B cell (primary cell): Measurements from ENCODE around the gene ODAD4. TPM values are rescaled to one million over a fixed set of nuclear protein-coding genes. Genes with fewer than 3 reads are reported as not detected.

Experiments
- ATAC-seq: fragments of 200-7000 bp; cut with Tn5 transposase; one replicate; pipeline ENCODE4 v1.10.0; 2021; ENCODE audit warnings: low read depth, mild to moderate bottlenecking, moderate number of reproducible peaks, moderate library complexity
- CTCF ChIA-PET: fragments of 350-600 bp; sonication (Branson Sonifier 250); formaldehyde crosslinking; loops from one replicate; lab custom pipeline; 2021; ENCODE audit warnings: antibody characterized with exemption, inconsistent platforms; lab: Charles Lee
- POLR2A ChIA-PET: fragments of 350-600 bp; sonication (Branson Sonifier 250); formaldehyde crosslinking; loops from one replicate; lab custom pipeline; 2021; ENCODE audit warnings: antibody characterized with exemption; lab: Charles Lee
- DNase-seq: peaks from one replicate; pipeline ENCODE4 v3.0.0; 2013
- H2AFZ ChIP-seq: 2 replicates; pipeline ENCODE4 v1.6.1; 2012; ENCODE audit warnings: mild to moderate bottlenecking, low read depth, low read length; ENCODE audit not compliant: insufficient read depth, poor library complexity, severe bottlenecking
- H3K27ac ChIP-seq, 2 donors: 1 replicate in 1 of 2; 2 replicates in 1 of 2; pipeline ENCODE4 v1.5.1; 2012 to 2013; ENCODE audit warnings: low read length in 2 of 2, mild to moderate bottlenecking in 2 of 2, moderate library complexity in 1 of 2
- H3K27me3 ChIP-seq, 4 experiments: fragments of 200-600 bp in 1 of 4; sonication (generic) in 1 of 4; replicated peaks in 1 of 4; 1 replicate in 2 of 4; 2 replicates in 2 of 4; pipeline versions ENCODE4 v1.6.1 to v1.7.0; 2013 to 2016; ENCODE audit warnings: low read length in 3 of 4, mild to moderate bottlenecking in 2 of 4, mixed read lengths in 1 of 4, moderate library complexity in 1 of 4; ENCODE audit not compliant: insufficient read depth in 4 of 4, control insufficient read depth in 3 of 4; ENCODE audit errors: control extremely low read depth in 1 of 4
- H3K36me3 ChIP-seq, 2 experiments: replicated peaks in 1 of 2; 1 replicate in 1 of 2; 2 replicates in 1 of 2; pipeline versions ENCODE4 v1.6.1 to v1.7.1; 2013; ENCODE audit warnings: low read length in 1 of 2; ENCODE audit not compliant: insufficient read depth in 2 of 2, control insufficient read depth in 1 of 2; ENCODE audit errors: control extremely low read depth in 1 of 2, extremely low read depth in 1 of 2
- H3K4me1 ChIP-seq, 2 donors: fragments of 200-600 bp in 1 of 2; sonication (generic) in 1 of 2; 1 replicate in 1 of 2; 2 replicates in 1 of 2; pipeline versions ENCODE4 v1.5.1 to v1.6.1; 2013 to 2017; ENCODE audit warnings: low read length in 2 of 2; ENCODE audit not compliant: control insufficient read depth in 2 of 2, insufficient read depth in 2 of 2
- H3K4me2 ChIP-seq: replicated peaks from 2 replicates; pipeline ENCODE3; 2012; ENCODE audit warnings: mild to moderate bottlenecking, low read depth, low read length; ENCODE audit not compliant: poor library complexity, severe bottlenecking
- H3K4me3 ChIP-seq, 5 experiments: fragments of 200-600 bp in 1 of 5; sonication (generic) in 1 of 5; 1 replicate in 3 of 5; 2 replicates in 2 of 5; pipeline versions ENCODE4 v1.5.1 to v1.7.0; 2011 to 2016; ENCODE audit warnings: low read length in 4 of 5, mild to moderate bottlenecking in 4 of 5, low read depth in 2 of 5, control low read depth in 1 of 5, moderate library complexity in 1 of 5; ENCODE audit not compliant: insufficient read depth in 1 of 5; ENCODE audit errors: control extremely low read depth in 1 of 5, extremely low read depth in 1 of 5
- H3K79me2 ChIP-seq: fragments of 200-600 bp; sonication (generic); one replicate; pipeline ENCODE4 v1.6.0; 2016; ENCODE audit warnings: low read length; ENCODE audit not compliant: control insufficient read depth, insufficient read depth
- H3K9ac ChIP-seq: fragments of 200-600 bp; sonication (generic); 2 replicates; pipeline ENCODE4 v1.6.1; 2017; ENCODE audit warnings: mild to moderate bottlenecking, low read length, moderate library complexity
- H3K9me3 ChIP-seq, 3 donors: one replicate each; pipeline versions ENCODE4 v1.6.1 to v1.7.1; 2013; ENCODE audit warnings: low read length in 2 of 3; ENCODE audit not compliant: control insufficient read depth in 2 of 3, insufficient read depth in 1 of 3; ENCODE audit errors: control extremely low read depth in 1 of 3
- H4K20me1 ChIP-seq: 2 replicates; pipeline ENCODE4 v1.6.0; 2012; ENCODE audit warnings: mild to moderate bottlenecking, low read length; ENCODE audit not compliant: insufficient read depth, control insufficient read depth, poor library complexity, severe bottlenecking
- H3K27ac Mint-ChIP-seq: one replicate; pipeline ENCODE4 v1.8.0; 2021; ENCODE audit warnings: mixed read lengths
- H3K27me3 Mint-ChIP-seq: one replicate; pipeline ENCODE4 v1.8.0; 2021; ENCODE audit warnings: mixed read lengths
- H3K4me1 Mint-ChIP-seq: one replicate; pipeline ENCODE4 v1.8.0; 2021; ENCODE audit warnings: mixed read lengths
- H3K4me3 Mint-ChIP-seq: one replicate; pipeline ENCODE4 v1.8.0; 2021; ENCODE audit warnings: mixed read lengths
- H3K9me3 Mint-ChIP-seq: one replicate; pipeline ENCODE4 v1.8.0; 2022; ENCODE audit warnings: mixed read lengths; ENCODE audit not compliant: insufficient read depth
- EZH2 ChIP-seq: IDR thresholded peaks from 2 replicates; pipeline ENCODE4 v1.6.1; 2012; ENCODE audit warnings: borderline replicate concordance, low read depth, mild to moderate bottlenecking, moderate library complexity, low read length; ENCODE audit not compliant: insufficient read depth, poor library complexity, severe bottlenecking
- WGBS: methylation state at CpG from one replicate; pipeline ENCODE4 v1.1.5; 2013; ENCODE audit warnings: missing lambda C conversion rate; ENCODE audit not compliant: insufficient coverage; 5-methylcytosine and 5-hydroxymethylcytosine counted together
- intact Hi-C: fragments of 100-400 bp; cut with micrococcal nuclease; formaldehyde crosslinking; loops from one replicate; pipeline ENCODE4 v1.10.0; 2022
- polyA plus RNA-seq: library from polyadenylated mRNA; depleted of rRNA; stranded (reverse); fragments of >200 nt; gene quantifications from 2 replicates; pipeline ENCODE4 v1.2.3, GENCODE V29; 2012
- total RNA-seq, 2 donors: library from RNA; stranded (reverse); fragments of 120-200 nt in 1 of 2; gene quantifications; 1 replicate in 1 of 2; 2 replicates in 1 of 2; pipeline versions ENCODE4 v1.2.3 to v1.2.4, GENCODE V29; 2013 to 2022
- TF ChIP-seq, protein P1 (sequence below): fragments of 200-600 bp; IDR thresholded peaks from one replicate; pipeline ENCODE4 v1.8.0; 2022; ENCODE audit warnings: antibody characterized with exemption, mild to moderate bottlenecking

ODAD4 gene
- total and polyA plus RNA-seq, 2 donors (not counting 1 experiment from before 2014, with no cell fraction given): 0.27 TPM; not detected in 1

DNA sequence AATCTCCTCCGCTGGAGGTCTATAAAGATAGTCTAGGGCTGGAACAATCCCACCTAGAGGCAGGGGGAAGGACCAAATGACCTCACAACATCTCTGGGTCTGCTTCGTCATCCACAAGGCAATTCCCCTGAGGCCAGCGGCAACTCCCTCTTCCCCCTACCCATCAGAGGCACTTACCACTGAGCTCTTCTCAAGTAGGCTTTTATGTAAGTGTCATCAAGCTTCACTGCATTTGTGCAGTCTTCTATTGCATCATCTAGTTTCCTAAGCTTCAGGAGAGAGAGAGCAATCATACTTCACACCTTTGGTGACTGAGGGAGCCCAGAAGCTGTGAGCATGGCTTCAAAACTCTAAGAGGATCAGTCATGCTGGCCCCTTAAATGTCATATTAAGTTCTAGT is 57.2 kb downstream of the ODAD4 start:
- ChIA-PET CTCF (no interaction called here), POLR2A (interaction anchor here (0.6 to 1.1 kb wide), 2 partner anchors 12 to 21 kb away, joined by 3 to 4 read pairs; no protein-coding TSS in a partner anchor)
- no peak overlapping the region for H3K4me3 Mint-ChIP-seq
- Histone ChIP-seq H3K27ac (no peak overlapping the region), H4K20me1 (no peaks in the 10 kb centered on the region), H3K4me2 (no peak overlapping the region), H3K36me3 (peaks cover 15 to 76% of the 10 kb centered on the region in 2 experiments), H3K9ac (no peak overlapping the region), H3K9me3 (no peaks in the 10 kb centered on the region), H2AFZ (no peak overlapping the region), H3K79me2 (peaks cover 5% of the 10 kb centered on the region), H3K27me3 (no peaks in the 10 kb centered on the region), H3K4me3 (no peak overlapping the region), H3K4me1 (peaks cover 0 to 10% of the 10 kb centered on the region in 2 donors)
- no peak overlapping the region for H3K27ac Mint-ChIP-seq
- no peak for TF ChIP-seq EZH2
- TF ChIP-seq, protein P1, sequence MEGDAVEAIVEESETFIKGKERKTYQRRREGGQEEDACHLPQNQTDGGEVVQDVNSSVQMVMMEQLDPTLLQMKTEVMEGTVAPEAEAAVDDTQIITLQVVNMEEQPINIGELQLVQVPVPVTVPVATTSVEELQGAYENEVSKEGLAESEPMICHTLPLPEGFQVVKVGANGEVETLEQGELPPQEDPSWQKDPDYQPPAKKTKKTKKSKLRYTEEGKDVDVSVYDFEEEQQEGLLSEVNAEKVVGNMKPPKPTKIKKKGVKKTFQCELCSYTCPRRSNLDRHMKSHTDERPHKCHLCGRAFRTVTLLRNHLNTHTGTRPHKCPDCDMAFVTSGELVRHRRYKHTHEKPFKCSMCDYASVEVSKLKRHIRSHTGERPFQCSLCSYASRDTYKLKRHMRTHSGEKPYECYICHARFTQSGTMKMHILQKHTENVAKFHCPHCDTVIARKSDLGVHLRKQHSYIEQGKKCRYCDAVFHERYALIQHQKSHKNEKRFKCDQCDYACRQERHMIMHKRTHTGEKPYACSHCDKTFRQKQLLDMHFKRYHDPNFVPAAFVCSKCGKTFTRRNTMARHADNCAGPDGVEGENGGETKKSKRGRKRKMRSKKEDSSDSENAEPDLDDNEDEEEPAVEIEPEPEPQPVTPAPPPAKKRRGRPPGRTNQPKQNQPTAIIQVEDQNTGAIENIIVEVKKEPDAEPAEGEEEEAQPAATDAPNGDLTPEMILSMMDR: no peak
- H3K9me3 Mint-ChIP-seq: no peaks in the 10 kb centered on the region
- ATAC-seq: no peak
- no peak for DNase-seq
- H3K4me1 Mint-ChIP-seq: peaks cover 8% of the 10 kb centered on the region
- intact Hi-C loops: no loop called here
- no peaks in the 10 kb centered on the region for H3K27me3 Mint-ChIP-seq
- WGBS: 100% methylated on average over 1 of the region's 3 CpGs

DNA sequence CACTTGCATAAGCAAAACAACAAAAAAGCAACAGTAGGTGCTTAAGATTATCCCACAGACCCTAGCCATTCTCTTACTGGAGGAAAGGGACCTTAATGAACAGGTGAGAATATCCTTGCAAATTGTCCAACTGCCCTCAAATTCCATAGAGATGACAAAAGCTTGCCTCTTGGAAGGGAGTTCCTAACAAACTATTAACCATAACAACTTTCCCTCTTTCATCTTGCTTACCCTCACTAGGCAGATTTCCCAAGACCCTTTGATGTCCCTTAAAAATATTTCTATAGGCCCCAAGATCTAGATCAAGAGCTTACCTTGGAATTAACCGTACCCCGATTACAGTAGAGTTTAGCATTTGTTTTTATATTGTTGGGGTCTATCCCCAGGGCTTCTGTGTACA is 58.0 kb downstream of the ODAD4 start:
- intact Hi-C loops: no loop called here
- DNase-seq: no peak
- no peak overlapping the region for H3K4me2 ChIP-seq
- H3K79me2 ChIP-seq: peaks cover 12% of the 10 kb centered on the region
- H2AFZ ChIP-seq: no peak overlapping the region
- CTCF ChIA-PET: interaction anchor here (0.6 kb wide), 1 partner anchor 1201 kb away, joined by 3 read pairs; no protein-coding TSS in a partner anchor
- H3K36me3 ChIP-seq: peaks cover 19 to 76% of the 10 kb centered on the region in 2 experiments
- no peak overlapping the region for H3K4me3 Mint-ChIP-seq
- no peaks in the 10 kb centered on the region for H4K20me1 ChIP-seq
- no peak overlapping the region for H3K27ac Mint-ChIP-seq
- H3K4me3 ChIP-seq: no peak overlapping the region
- H3K4me1 Mint-ChIP-seq: peaks cover 7% of the 10 kb centered on the region
- H3K9me3 ChIP-seq: no peaks in the 10 kb centered on the region
- no peak overlapping the region for H3K27ac ChIP-seq
- ATAC-seq: no peak
- no peaks in the 10 kb centered on the region for H3K9me3 Mint-ChIP-seq
- H3K27me3 Mint-ChIP-seq: no peaks in the 10 kb centered on the region
- no peak overlapping the region for H3K9ac ChIP-seq
- WGBS: no CpG with 5 or more reads among the region's 2 CpGs
- no peaks in the 10 kb centered on the region for H3K27me3 ChIP-seq
- H3K4me1 ChIP-seq: peaks cover 0 to 9% of the 10 kb centered on the region in 2 donors
- POLR2A ChIA-PET: no interaction called here
- no peak for TF ChIP-seq EZH2
- TF ChIP-seq, protein P1: no peak
